ENCODE data around the gene KNCN. TPM values are rescaled to one million over a fixed set of nuclear protein-coding genes. Genes with fewer than 3 reads are reported as not detected.

The KNCN gene
- polyA plus RNA-seq, 1 experiment = not detected

- CTCF ChIA-PET = no interaction called here
These were observed 35.1 kb downstream of the KNCN start for GRCh38 chr1:46516200-46516950.

DNA sequence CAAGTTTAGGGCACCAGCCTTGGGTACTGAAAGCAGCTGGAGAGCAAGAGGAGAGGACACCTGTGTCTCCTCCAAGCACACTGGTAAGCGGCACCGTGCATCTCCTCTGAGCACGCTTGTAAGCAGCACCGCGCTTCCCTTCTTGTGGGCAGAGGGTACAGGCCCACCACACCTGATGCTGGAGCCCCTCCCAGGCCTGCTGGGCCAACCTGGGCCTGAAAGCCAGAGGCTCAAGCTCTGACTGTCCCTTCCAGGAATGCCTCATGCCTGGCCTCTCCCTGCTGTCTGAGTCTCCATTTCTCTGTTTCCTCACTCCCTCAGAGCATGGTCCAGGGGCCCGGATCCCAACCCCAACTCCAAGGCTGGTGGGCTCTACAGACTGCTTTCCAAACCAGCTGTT is 35.9 kb downstream of the KNCN start:
- no peak overlapping the region for H3K27ac ChIP-seq (ENCODE audit: low read depth, low read length)
- H3K27me3 ChIP-seq (ENCODE audit: control insufficient read depth, insufficient read depth, low read length) = peaks cover 24% of the 10 kb centered on the region
- POLR2A ChIA-PET = no interaction called here
- no peak for TF ChIP-seq CTCF (IDR thresholded peaks at IDR 0.05; ENCODE audit: low read depth, low read length)
- no peaks in the 10 kb centered on the region; the same call in 1 of the 2 replicates for H3K9me3 ChIP-seq (ENCODE audit: control insufficient read depth, insufficient read depth, low read length)
- no peak for DNase-seq (ENCODE audit: low read depth, low spot score)
- CTCF ChIA-PET = interaction anchor here (0.7 kb wide), 1 partner anchor 208 kb away, joined by 3 read pairs; no protein-coding TSS in a partner anchor
- H3K4me3 ChIP-seq (ENCODE audit: low read depth, low read length) = no peak overlapping the region

More at GRCh38 chr1:46516200-46516950, 35.1 kb downstream of the KNCN start:
- POLR2A ChIA-PET = no interaction called here
- Histone ChIP-seq H3K27me3 (ENCODE audit: control insufficient read depth, insufficient read depth, low read length) (peaks cover 24% of the 10 kb centered on the region), H3K4me3 (ENCODE audit: low read depth, low read length) (no peak overlapping the region), H3K27ac (ENCODE audit: low read depth, low read length) (no peak overlapping the region), H3K9me3 (ENCODE audit: control insufficient read depth, insufficient read depth, low read length) (no peaks in the 10 kb centered on the region; the same call in 1 of the 2 replicates)
- no peak for DNase-seq (ENCODE audit: low read depth, low spot score)
- no peak for TF ChIP-seq CTCF (IDR thresholded peaks at IDR 0.05; ENCODE audit: low read depth, low read length)

DNA sequence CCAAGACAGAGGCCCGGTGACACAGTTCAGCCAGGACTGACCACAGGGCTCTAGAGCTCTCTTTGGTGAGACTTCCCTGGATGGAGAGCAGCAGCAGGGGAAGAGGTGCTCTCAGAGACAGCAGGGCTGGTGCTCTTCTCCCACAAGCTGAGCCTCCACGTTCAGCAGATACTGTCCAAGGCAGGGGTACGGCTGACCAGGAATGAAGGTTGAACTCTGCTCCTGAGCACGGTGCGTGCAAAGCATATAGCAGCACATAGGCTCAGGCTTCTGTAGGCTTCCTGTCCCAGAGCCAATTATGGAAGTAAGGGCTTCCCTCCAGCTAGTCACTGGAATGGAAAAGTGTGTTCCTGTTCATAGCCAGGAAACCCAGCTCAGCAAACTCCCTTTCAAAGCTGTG is 37.9 kb downstream of the KNCN start:
- H3K27me3 ChIP-seq (ENCODE audit: control insufficient read depth, insufficient read depth, low read length) = peaks cover 24% of the 10 kb centered on the region
- no peak for TF ChIP-seq CTCF (IDR thresholded peaks at IDR 0.05; ENCODE audit: low read depth, low read length)
- DNase-seq (ENCODE audit: low read depth, low spot score) = no peak
- ChIA-PET CTCF (interaction anchor here (0.9 to 1.8 kb wide), 4 partner anchors 13 to 66 kb away, joined by 3 to 5 read pairs (median 3); no protein-coding TSS in a partner anchor), POLR2A (no interaction called here)
- H3K9me3 ChIP-seq (ENCODE audit: control insufficient read depth, insufficient read depth, low read length) = no peaks in the 10 kb centered on the region; the same call in 1 of the 2 replicates
- H3K27ac ChIP-seq (ENCODE audit: low read depth, low read length) = no peak overlapping the region
- no peak overlapping the region for H3K4me3 ChIP-seq (ENCODE audit: low read depth, low read length)

DNA sequence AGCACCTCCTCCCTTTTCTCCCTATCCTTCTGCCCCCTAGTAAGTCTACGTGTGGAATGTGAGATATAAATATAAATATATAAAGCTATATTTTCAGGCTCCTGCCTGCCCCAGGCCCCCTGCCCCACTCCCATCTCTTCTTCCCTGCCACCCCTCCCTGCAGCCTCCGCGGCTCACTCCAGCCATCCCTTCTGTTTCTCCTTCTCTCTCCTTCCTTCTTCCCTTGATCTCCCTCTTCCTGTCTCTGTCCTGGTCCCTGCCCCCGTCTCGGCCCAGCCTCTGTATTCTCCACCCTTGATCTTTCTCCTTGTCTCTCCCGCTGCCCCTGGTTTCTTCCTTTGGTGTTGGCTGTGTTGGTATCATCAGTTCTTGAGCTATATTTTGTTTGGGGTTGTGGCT is 38.7 kb downstream of the KNCN start:
- H3K27ac ChIP-seq (ENCODE audit: low read depth, low read length) = no peak overlapping the region
- DNase-seq (ENCODE audit: low read depth, low spot score) = no peak
- ChIA-PET CTCF (interaction anchor here (1.0 to 1.8 kb wide), 3 partner anchors 14 to 66 kb away, joined by 3 to 5 read pairs (median 3); no protein-coding TSS in a partner anchor), POLR2A (no interaction called here)
- H3K4me3 ChIP-seq (ENCODE audit: low read depth, low read length) = no peak overlapping the region
- peaks cover 24% of the 10 kb centered on the region for H3K27me3 ChIP-seq (ENCODE audit: control insufficient read depth, insufficient read depth, low read length)
- H3K9me3 ChIP-seq (ENCODE audit: control insufficient read depth, insufficient read depth, low read length) = no peaks in the 10 kb centered on the region; the same call in 1 of the 2 replicates
- no peak for TF ChIP-seq CTCF (IDR thresholded peaks at IDR 0.05; ENCODE audit: low read depth, low read length)

DNA sequence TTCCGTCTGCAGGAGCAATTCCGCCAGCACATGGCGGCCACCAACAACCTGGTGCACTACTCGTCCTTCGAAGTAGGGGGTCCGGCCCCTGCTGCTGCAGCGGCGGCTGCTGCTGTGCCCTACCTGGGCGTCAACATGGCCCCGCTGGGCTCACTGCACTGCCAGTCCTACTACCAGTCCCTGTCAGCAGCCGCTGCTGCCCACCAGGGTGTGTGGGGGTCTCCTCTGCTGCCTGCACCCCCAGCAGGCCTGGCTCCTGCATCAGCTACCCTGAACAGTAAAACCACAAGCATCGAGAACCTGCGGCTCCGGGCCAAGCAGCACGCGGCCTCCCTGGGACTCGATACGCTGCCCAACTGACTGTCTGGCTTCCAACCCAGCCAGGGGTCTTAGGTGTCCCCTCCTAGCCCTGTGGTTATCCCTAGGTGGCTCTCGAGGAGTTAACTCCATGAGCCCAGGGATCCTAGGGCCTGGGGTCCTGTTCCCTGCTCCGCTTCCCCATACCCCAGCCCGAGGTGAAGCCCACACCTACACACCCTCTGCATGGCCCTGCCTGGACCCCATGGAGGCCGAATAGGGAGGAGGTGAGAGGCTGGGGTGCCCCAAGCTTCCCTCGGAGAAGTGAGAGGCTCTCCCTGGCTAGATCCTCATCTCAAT is 39.2 kb downstream of the KNCN start:
- no peak for TF ChIP-seq CTCF (IDR thresholded peaks at IDR 0.05; ENCODE audit: low read depth, low read length)
- no peak overlapping the region for H3K4me3 ChIP-seq (ENCODE audit: low read depth, low read length)
- no peaks in the 10 kb centered on the region; the same call in 1 of the 2 replicates for H3K9me3 ChIP-seq (ENCODE audit: control insufficient read depth, insufficient read depth, low read length)
- peaks cover 23% of the 10 kb centered on the region for H3K27me3 ChIP-seq (ENCODE audit: control insufficient read depth, insufficient read depth, low read length)
- ChIA-PET CTCF (interaction anchor here (0.6 to 1.8 kb wide), 5 partner anchors 8 to 65 kb away, joined by 3 to 5 read pairs (median 3); no protein-coding TSS in a partner anchor), POLR2A (no interaction called here)
- no peak overlapping the region for H3K27ac ChIP-seq (ENCODE audit: low read depth, low read length)
- DNase-seq (ENCODE audit: low read depth, low spot score) = no peak

All from AG04450 (cell line).